ENCODE measurements around the gene SLC29A4. TPM values are rescaled to one million over a fixed set of nuclear protein-coding genes. Genes with fewer than 3 reads are reported as not detected.

SLC29A4 gene
- total RNA-seq, 1 donor from 2014 or later, result 3.2 TPM

DNA sequence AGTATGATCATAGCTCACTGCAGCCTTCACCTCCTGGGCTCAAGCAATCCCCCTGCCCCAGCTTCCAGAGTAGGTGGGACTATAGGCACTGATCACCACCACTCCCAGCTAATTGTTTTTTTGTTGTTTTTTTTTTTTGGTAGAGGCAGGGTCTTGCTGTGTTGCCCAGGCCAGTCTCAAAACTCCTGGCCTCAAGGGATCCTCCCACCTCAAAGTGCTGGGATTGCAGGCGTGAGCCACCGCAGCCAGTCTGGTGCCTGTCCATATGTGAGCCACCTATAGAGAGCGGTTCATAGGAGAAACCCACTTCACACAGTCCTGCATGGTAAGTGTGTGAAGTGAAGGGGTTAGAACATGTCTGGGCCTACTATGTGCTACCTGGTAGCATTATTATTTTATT is 47.5 kb downstream of the SLC29A4 start:
- H3K9me3 ChIP-seq, result no peaks in the 10 kb centered on the region
- no peaks in the 10 kb centered on the region for H3K27me3 ChIP-seq
- peaks cover 82 to 91% of the 10 kb centered on the region in 2 donors for H3K36me3 ChIP-seq
- no peak overlapping the region for H3K27ac ChIP-seq
- intact Hi-C loops (cut with DNase I), result no loop called here
- TF ChIP-seq, protein P1, sequence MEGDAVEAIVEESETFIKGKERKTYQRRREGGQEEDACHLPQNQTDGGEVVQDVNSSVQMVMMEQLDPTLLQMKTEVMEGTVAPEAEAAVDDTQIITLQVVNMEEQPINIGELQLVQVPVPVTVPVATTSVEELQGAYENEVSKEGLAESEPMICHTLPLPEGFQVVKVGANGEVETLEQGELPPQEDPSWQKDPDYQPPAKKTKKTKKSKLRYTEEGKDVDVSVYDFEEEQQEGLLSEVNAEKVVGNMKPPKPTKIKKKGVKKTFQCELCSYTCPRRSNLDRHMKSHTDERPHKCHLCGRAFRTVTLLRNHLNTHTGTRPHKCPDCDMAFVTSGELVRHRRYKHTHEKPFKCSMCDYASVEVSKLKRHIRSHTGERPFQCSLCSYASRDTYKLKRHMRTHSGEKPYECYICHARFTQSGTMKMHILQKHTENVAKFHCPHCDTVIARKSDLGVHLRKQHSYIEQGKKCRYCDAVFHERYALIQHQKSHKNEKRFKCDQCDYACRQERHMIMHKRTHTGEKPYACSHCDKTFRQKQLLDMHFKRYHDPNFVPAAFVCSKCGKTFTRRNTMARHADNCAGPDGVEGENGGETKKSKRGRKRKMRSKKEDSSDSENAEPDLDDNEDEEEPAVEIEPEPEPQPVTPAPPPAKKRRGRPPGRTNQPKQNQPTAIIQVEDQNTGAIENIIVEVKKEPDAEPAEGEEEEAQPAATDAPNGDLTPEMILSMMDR (IDR thresholded peaks at IDR 0.05), result no peak
- DNase-seq (ENCODE audit: low spot score in 2 of 2), result no peak
- no peaks in the 10 kb centered on the region for H3K4me1 ChIP-seq
- no peak overlapping the region for H3K4me3 ChIP-seq

DNA sequence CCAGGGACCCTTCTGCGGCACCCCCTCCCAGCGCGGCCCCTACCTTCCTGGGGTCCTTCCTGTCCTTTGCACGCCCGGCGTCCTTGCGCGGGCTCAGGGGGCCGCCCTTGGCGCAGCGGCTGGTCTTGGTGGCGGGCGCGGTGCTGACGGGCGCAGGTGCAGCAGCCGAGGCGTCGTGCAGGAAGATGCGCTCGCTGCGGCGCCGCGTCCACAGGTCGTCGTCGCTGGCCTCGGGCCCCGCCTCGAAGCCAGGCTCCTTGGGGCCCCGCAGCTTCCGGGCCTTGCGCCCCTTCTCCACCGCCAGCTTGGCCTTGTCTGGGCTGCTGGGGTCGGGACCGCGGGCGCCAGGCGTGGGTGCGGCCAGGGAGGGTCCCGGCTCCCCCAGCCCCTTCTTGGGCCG is 49.8 kb downstream of the SLC29A4 start:
- H3K9me3 ChIP-seq, result peaks cover 0 to under 1% of the 10 kb centered on the region in 2 donors
- intact Hi-C loops (cut with DNase I), result no loop called here
- no peak for DNase-seq (ENCODE audit: low spot score in 2 of 2)
- H3K27ac ChIP-seq, result no peak overlapping the region
- TF ChIP-seq, protein P1 (IDR thresholded peaks at IDR 0.05), result no peak
- no peak overlapping the region for H3K4me3 ChIP-seq
- H3K4me1 ChIP-seq, result no peaks in the 10 kb centered on the region
- peaks cover 88 to 92% of the 10 kb centered on the region in 2 donors for H3K36me3 ChIP-seq
- no peaks in the 10 kb centered on the region for H3K27me3 ChIP-seq

DNA sequence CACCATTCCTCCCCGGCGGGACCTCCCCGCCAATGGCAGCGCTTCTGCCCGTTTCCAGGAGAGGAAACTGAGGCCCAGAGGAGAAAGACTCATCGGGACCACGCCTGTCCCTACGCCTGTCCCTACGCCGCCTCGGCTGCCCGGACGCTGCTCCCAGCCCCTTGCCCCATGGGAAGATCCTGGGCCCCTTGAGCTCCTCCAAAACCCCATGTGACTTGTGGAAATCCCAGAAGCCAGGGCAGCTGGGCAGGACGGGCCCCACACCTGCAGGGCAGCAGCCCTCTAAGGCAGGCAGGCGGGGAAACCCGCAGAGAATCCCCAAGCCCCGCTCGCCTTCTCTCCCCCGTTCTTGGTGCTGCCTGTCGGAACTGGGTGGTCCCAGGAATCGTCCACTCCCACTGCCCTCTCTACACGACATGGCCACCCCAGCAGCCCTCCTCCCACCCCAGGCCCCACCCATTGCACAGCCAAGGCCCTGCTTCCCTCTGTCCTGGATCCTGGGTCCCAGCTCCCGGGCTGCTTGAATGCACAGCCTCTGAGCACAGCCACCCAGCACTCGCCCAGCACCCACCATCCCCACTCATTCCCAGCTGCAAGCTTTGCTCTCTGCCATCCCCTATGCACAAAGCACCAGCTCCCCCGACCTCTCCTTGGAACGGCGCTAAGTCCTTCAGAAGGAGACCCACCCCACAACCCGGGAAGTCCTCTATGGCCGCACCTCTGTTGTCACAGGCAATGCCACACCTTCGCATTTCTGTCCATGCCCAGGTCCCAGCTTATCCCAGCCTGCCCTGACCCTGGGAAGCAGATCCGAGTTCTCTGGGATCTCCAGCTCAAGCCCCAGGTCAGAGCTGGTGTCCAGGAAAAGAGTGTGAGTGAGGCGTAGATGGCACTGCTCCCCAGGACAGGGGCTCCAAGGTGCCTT is 50.6 kb downstream of the SLC29A4 start:
- Histone ChIP-seq H3K27ac (no peak overlapping the region), H3K36me3 (peaks cover 90 to 96% of the 10 kb centered on the region in 2 donors), H3K9me3 (peaks cover 0 to 4% of the 10 kb centered on the region in 2 donors), H3K4me1 (no peaks in the 10 kb centered on the region), H3K4me3 (no peak overlapping the region), H3K27me3 (no peaks in the 10 kb centered on the region)
- intact Hi-C loops (cut with DNase I), result no loop called here
- DNase-seq (ENCODE audit: low spot score in 2 of 2), result no peak
- TF ChIP-seq, protein P1 (IDR thresholded peaks at IDR 0.05), result no peak

DNA sequence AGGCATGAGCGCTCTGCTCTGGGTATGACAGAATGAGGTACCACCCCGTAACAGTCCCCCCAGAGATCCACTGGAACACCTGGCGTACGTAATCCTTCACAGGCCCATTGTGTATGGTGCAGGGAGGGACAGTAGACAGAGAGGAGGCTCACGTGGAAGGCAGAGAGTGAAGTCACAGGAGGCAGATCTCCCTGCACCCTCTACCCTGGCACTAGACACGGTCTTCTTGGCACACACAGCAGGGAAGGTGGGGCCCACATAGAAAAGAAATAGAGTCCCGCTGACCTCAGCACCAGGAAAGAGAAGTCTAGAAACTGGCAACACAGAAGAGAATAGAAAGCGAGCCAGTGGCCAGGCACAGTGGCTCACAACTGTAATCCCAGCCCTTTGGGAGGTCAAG is 51.9 kb downstream of the SLC29A4 start:
- no peak overlapping the region for H3K4me3 ChIP-seq
- H3K27me3 ChIP-seq, result no peaks in the 10 kb centered on the region
- peaks cover 0 to 4% of the 10 kb centered on the region in 2 donors for H3K9me3 ChIP-seq
- no peak overlapping the region for H3K27ac ChIP-seq
- H3K4me1 ChIP-seq, result no peaks in the 10 kb centered on the region
- no peak for DNase-seq (ENCODE audit: low spot score in 2 of 2)
- peaks cover 87 to 96% of the 10 kb centered on the region in 2 donors for H3K36me3 ChIP-seq
- intact Hi-C loops (cut with DNase I), result no loop called here
- TF ChIP-seq, protein P1 (IDR thresholded peaks at IDR 0.05), result no peak

DNA sequence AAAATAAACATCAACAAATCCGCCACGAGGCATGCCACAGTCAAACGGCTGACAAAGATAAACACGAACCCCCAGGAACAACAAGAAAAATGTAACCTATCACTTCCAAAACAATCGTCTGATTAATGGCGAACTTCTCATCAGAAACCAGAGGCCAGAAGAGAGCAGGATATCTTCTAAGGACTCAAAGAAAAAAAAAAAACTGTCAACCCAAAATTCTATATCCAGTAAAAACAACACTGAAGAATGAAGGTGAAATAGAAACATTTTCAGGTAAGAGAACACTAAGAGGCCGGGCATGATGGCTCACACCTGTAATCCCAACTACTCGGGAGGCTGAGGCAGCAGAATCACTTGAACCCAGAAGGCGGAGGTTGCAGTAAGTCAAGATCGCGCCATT is 54.3 kb downstream of the SLC29A4 start:
- no peak for DNase-seq (ENCODE audit: low spot score in 2 of 2)
- Histone ChIP-seq H3K27me3 (no peaks in the 10 kb centered on the region), H3K36me3 (peaks cover 84 to 96% of the 10 kb centered on the region in 2 donors), H3K4me3 (no peak overlapping the region), H3K4me1 (no peaks in the 10 kb centered on the region), H3K27ac (no peak overlapping the region), H3K9me3 (peaks cover 0 to 7% of the 10 kb centered on the region in 2 donors)
- TF ChIP-seq, protein P1 (IDR thresholded peaks at IDR 0.05), result no peak
- intact Hi-C loops (cut with DNase I), result no loop called here

Measured in ascending aorta (tissue), 2 donors.